IMR-90 (cell line): ENCODE measurements around the gene FASTKD1. TPM values are rescaled to one million over a fixed set of nuclear protein-coding genes. Genes with fewer than 3 reads are reported as not detected.

Experiments used
- ATAC-seq: fragments of 200-7000 bp; cut with Tn5 transposase; 2 replicates; pipeline ENCODE4 v1.9.1; 2020; ENCODE audit warnings: low read depth, mild to moderate bottlenecking, moderate library complexity
- BruUV-seq: library from RNA; stranded (reverse); fragments of 400-500 nt; replicated peaks from 2 replicates; lab custom pipeline; 2021; lab: Mats Ljungman, UMichigan
- CTCF ChIA-PET: fragments of 300-600 bp; formaldehyde crosslinking; extraction: SDS; loops from one replicate; lab custom pipeline; 2021; ENCODE audit warnings: antibody characterized with exemption; lab: Yijun Ruan, JAX
- POLR2A ChIA-PET: fragments of 300-600 bp; sonication (Branson Sonifier 250); formaldehyde crosslinking; loops from one replicate; lab custom pipeline; 2022; ENCODE audit warnings: antibody characterized with exemption; ENCODE audit not compliant: unreplicated experiment; lab: Charles Lee
- DNase-seq: peaks from one replicate; pipeline ENCODE4 v3.0.0; 2013
- H2AFZ ChIP-seq: replicated peaks from 2 replicates; pipeline ENCODE3; 2013; ENCODE audit warnings: low read length, mild to moderate bottlenecking; ENCODE audit not compliant: poor library complexity
- H2AK5ac ChIP-seq: 2 replicates; pipeline ENCODE4 v1.6.1; 2013; ENCODE audit warnings: low read depth, low read length, inconsistent platforms
- H2AK9ac ChIP-seq: replicated peaks from 2 replicates; pipeline ENCODE3; 2013; ENCODE audit warnings: mild to moderate bottlenecking, low read depth, low read length, moderate library complexity; ENCODE audit not compliant: poor library complexity
- H2BK120ac ChIP-seq: 2 replicates; pipeline ENCODE4 v1.6.1; 2013; ENCODE audit warnings: low read depth, low read length, inconsistent platforms
- H2BK15ac ChIP-seq: 3 replicates; pipeline ENCODE4 v1.6.1; 2013; ENCODE audit warnings: low read depth, low read length, inconsistent platforms
- H2BK20ac ChIP-seq: 2 replicates; pipeline ENCODE4 v1.6.1; 2013; ENCODE audit warnings: low read depth, mild to moderate bottlenecking, inconsistent platforms, low read length, moderate library complexity
- H2BK5ac ChIP-seq: 2 replicates; pipeline ENCODE4 v1.6.1; 2013; ENCODE audit warnings: mild to moderate bottlenecking, low read depth, low read length, inconsistent platforms; ENCODE audit not compliant: poor library complexity, severe bottlenecking
- H3K14ac ChIP-seq: replicated peaks from 2 replicates; pipeline ENCODE4 v1.6.1; 2013; ENCODE audit warnings: low read depth, low read length, inconsistent platforms
- H3K18ac ChIP-seq: 2 replicates; pipeline ENCODE4 v1.6.1; 2013; ENCODE audit warnings: low read depth, low read length, control low read depth
- H3K23ac ChIP-seq: 2 replicates; pipeline ENCODE4 v1.6.1; 2013; ENCODE audit warnings: low read depth, low read length, inconsistent platforms
- H3K27ac ChIP-seq: 2 replicates; pipeline ENCODE4 v1.5.1; 2013; ENCODE audit warnings: mild to moderate bottlenecking, control low read depth, low read length; ENCODE audit not compliant: insufficient read depth
- H3K27me3 ChIP-seq: 2 replicates; pipeline ENCODE4 v1.6.1; 2013; ENCODE audit warnings: low read length; ENCODE audit not compliant: control insufficient read depth, insufficient read depth
- H3K36me3 ChIP-seq: 2 replicates; pipeline ENCODE4 v1.6.1; 2013; ENCODE audit warnings: low read length, mixed read lengths; ENCODE audit not compliant: control insufficient read depth, insufficient read depth
- H3K4ac ChIP-seq: 2 replicates; pipeline ENCODE4 v1.6.1; 2013; ENCODE audit warnings: low read depth, low read length, inconsistent platforms
- H3K4me1 ChIP-seq: 2 replicates; pipeline ENCODE4 v1.6.1; 2013; ENCODE audit warnings: low read length, mixed read lengths; ENCODE audit not compliant: control insufficient read depth, insufficient read depth
- H3K4me2 ChIP-seq: 2 replicates; pipeline ENCODE4 v1.6.1; 2013; ENCODE audit warnings: low read depth, mild to moderate bottlenecking, control low read depth, low read length, moderate library complexity
- H3K4me3 ChIP-seq: 2 replicates; pipeline ENCODE4 v1.5.1; 2013; ENCODE audit warnings: low read depth, mild to moderate bottlenecking, control low read depth, low read length, moderate library complexity; ENCODE audit not compliant: insufficient read depth
- H3K56ac ChIP-seq: 2 replicates; pipeline ENCODE4 v1.6.1; 2013; ENCODE audit warnings: low read length, inconsistent platforms; ENCODE audit not compliant: insufficient read depth; ENCODE audit errors: extremely low read depth
- H3K79me1 ChIP-seq, 2 experiments: 2 replicates each; pipeline ENCODE4 v1.6.1; 2013; ENCODE audit warnings: low read length in 2 of 2, inconsistent platforms in 1 of 2, low read depth in 1 of 2
- H3K9ac ChIP-seq: 2 replicates; pipeline ENCODE4 v1.6.1; 2013; ENCODE audit warnings: low read depth, low read length, control low read depth
- H3K9me1 ChIP-seq: 2 replicates; pipeline ENCODE4 v1.6.1; 2013; ENCODE audit warnings: low read length, inconsistent platforms; ENCODE audit not compliant: insufficient read depth
- H3K9me3 ChIP-seq: 2 replicates; pipeline ENCODE4 v1.6.1; 2013; ENCODE audit warnings: low read length; ENCODE audit not compliant: control insufficient read depth, insufficient read depth
- H4K20me1 ChIP-seq: 2 replicates; pipeline ENCODE4 v1.6.1; 2013; ENCODE audit warnings: low read length, inconsistent platforms; ENCODE audit not compliant: insufficient read depth
- H4K5ac ChIP-seq: 2 replicates; pipeline ENCODE4 v1.6.1; 2013; ENCODE audit warnings: mild to moderate bottlenecking, low read depth, low read length, control low read depth
- H4K8ac ChIP-seq, 2 experiments: 2 replicates each; pipeline ENCODE4 v1.6.1; 2013; ENCODE audit warnings: low read depth in 2 of 2, low read length in 2 of 2, control low read depth in 1 of 2, inconsistent platforms in 1 of 2
- H4K91ac ChIP-seq: 2 replicates; pipeline ENCODE4 v1.6.1; 2013; ENCODE audit warnings: low read depth, low read length, inconsistent platforms; ENCODE audit not compliant: insufficient read depth
- CHD1 ChIP-seq: IDR thresholded peaks from 2 replicates; pipeline ENCODE4 v1.6.1; 2012; ENCODE audit warnings: low read depth, low read length, improper control_type of control experiment
- CTCF ChIP-seq: conservative IDR thresholded peaks from 2 replicates; pipeline ENCODE4 v1.5.1; 2012; ENCODE audit warnings: mild to moderate bottlenecking, low read depth, low read length, improper control_type of control experiment
- ELK1 ChIP-seq: fragments of 150-350 bp; IDR thresholded peaks from 2 replicates; pipeline ENCODE4 v1.6.1; 2016; ENCODE audit warnings: low read depth, mild to moderate bottlenecking, low read length, moderate library complexity, borderline replicate concordance
- FOS ChIP-seq: fragments of 150-350 bp; IDR thresholded peaks from 2 replicates; pipeline ENCODE4 v1.6.1; 2016; ENCODE audit warnings: low read depth, low read length
- MAFK ChIP-seq: IDR thresholded peaks from 2 replicates; pipeline ENCODE4 v1.6.1; 2012; ENCODE audit warnings: low read depth, low read length, improper control_type of control experiment
- MAZ ChIP-seq: IDR thresholded peaks from 2 replicates; pipeline ENCODE4 v1.6.1; 2012; ENCODE audit warnings: low read depth, mild to moderate bottlenecking, low read length, improper control_type of control experiment, moderate library complexity, borderline replicate concordance
- MXI1 ChIP-seq: IDR thresholded peaks from 2 replicates; pipeline ENCODE4 v1.6.1; 2012; ENCODE audit warnings: low read depth, mild to moderate bottlenecking, low read length, moderate library complexity, borderline replicate concordance
- POLR2A ChIP-seq: IDR thresholded peaks from 2 replicates; pipeline ENCODE4 v1.6.1; 2012; ENCODE audit warnings: mild to moderate bottlenecking, low read depth, low read length
- RAD21 ChIP-seq: IDR thresholded peaks from 2 replicates; pipeline ENCODE4 v1.6.1; 2012; ENCODE audit warnings: low read length, improper control_type of control experiment
- SMC3 ChIP-seq: fragments of 150-350 bp; IDR thresholded peaks from 2 replicates; pipeline ENCODE4 v1.6.1; 2016; ENCODE audit warnings: low read depth, mild to moderate bottlenecking, antibody characterized with exemption, low read length, moderate library complexity
- USF2 ChIP-seq: fragments of 150-350 bp; IDR thresholded peaks from 2 replicates; pipeline ENCODE4 v1.6.1; 2017; ENCODE audit warnings: mild to moderate bottlenecking, antibody characterized with exemption, low read length, low read depth
- WGBS, 2 experiments: methylation state at CpG; one replicate each; pipeline versions ENCODE4 v1.1.5 to v1.1.7; 2013; ENCODE audit warnings: missing lambda C conversion rate in 2 of 2; ENCODE audit not compliant: insufficient read length in 1 of 2; ENCODE audit errors: extremely low coverage in 2 of 2; 5-methylcytosine and 5-hydroxymethylcytosine counted together
- dilution Hi-C: fragments of 300-500 bp; cut with HindIII; formaldehyde crosslinking; loops from one replicate; pipeline ENCODE4 v1.14.3; 2018; ENCODE audit warnings: low sequenced_read_pairs; ENCODE audit not compliant: unreplicated experiment
- in situ Hi-C: fragments of 300-500 bp; cut with MboI; formaldehyde crosslinking; loops from 3 replicates; pipeline ENCODE4 v1.14.3; 2019; ENCODE audit warnings: low sequenced_read_pairs, inconsistent platforms, mixed read lengths
- intact Hi-C: fragments of 100-400 bp; cut with micrococcal nuclease; formaldehyde crosslinking; loops from 2 replicates; pipeline ENCODE4 v1.10.0; 2022
- polyA plus RNA-seq, 3 experiments: library from polyadenylated mRNA; depleted of rRNA; stranded (reverse); fragments of >200 nt; gene quantifications; 2 replicates each; pipeline ENCODE4 v1.2.3, GENCODE V29; 2012; ENCODE audit warnings: low replicate concordance in 1 of 3
- total RNA-seq: library from RNA; depleted of rRNA; stranded (reverse); fragments of >200 nt; gene quantifications from 2 replicates; pipeline ENCODE4 v1.2.3, GENCODE V29; 2012

Gene FASTKD1
- total and polyA plus RNA-seq, 2 of the 4 experiments (the other 2 are of a cell fraction), result 11.4 to 11.5 TPM

GRCh38 chr2:169495310-169495928, 78.2 kb downstream of the FASTKD1 start:
- Histone ChIP-seq H3K23ac (no peak overlapping the region), H4K5ac (no peak overlapping the region), H3K9me3 (no peaks in the 10 kb centered on the region), H2BK15ac (no peak overlapping the region), H4K8ac (no peak overlapping the region), H3K79me1 (no peaks in the 10 kb centered on the region), H3K18ac (no peak overlapping the region), H4K20me1 (no peaks in the 10 kb centered on the region), H3K4me2 (no peak overlapping the region), H2AK9ac (no peak overlapping the region), H2BK20ac (no peak overlapping the region), H3K27ac (no peak overlapping the region), H2BK120ac (no peak overlapping the region), H2AFZ (no peak overlapping the region), H3K4me1 (no peaks in the 10 kb centered on the region), H3K4me3 (no peak overlapping the region), H4K91ac (no peak overlapping the region), H3K4ac (no peak overlapping the region), H2AK5ac (no peak overlapping the region), H3K9me1 (no peaks in the 10 kb centered on the region), H3K27me3 (no peaks in the 10 kb centered on the region), H2BK5ac (no peak overlapping the region), H3K9ac (no peak overlapping the region), H3K36me3 (peaks cover 4% of the 10 kb centered on the region; the same call in 1 of the 2 replicates), H3K56ac (no peak overlapping the region), H3K14ac (no peak overlapping the region)
- TF ChIP-seq MAZ, result no peak
- no peak for TF ChIP-seq SMC3
- TF ChIP-seq FOS, result no peak
- TF ChIP-seq CTCF, result no peak
- TF ChIP-seq RAD21, result no peak
- no peak for TF ChIP-seq USF2
- no peak for TF ChIP-seq CHD1
- no peak for TF ChIP-seq ELK1
- TF ChIP-seq MAFK, result no peak
- TF ChIP-seq POLR2A, result no peak
- no peak for TF ChIP-seq MXI1
- POLR2A ChIA-PET, result no interaction called here
- DNase-seq, result no peak
- no peak for ATAC-seq
- CTCF ChIA-PET, result no interaction called here
- in situ Hi-C loops, result no loop called here
- dilution Hi-C loops, result no loop called here
- no TSS peak for BruUV-seq
- WGBS, 2 experiments, result no CpG with 5 or more reads among the region's 5 CpGs
- intact Hi-C loops, result no loop called here
